Vagina (tissue), 2 donors: ENCODE data around the gene MKI67. TPM values are rescaled to one million over a fixed set of nuclear protein-coding genes. Genes with fewer than 3 reads are reported as not detected.

Experiments
- DNase-seq, 2 donors: peaks; one replicate each; pipeline ENCODE4 v3.0.0-alpha.2; 2017; ENCODE audit errors: extremely low spot score in 2 of 2
- H3K27ac ChIP-seq: fragments of 200-600 bp; sonication (generic); one replicate; pipeline ENCODE4 v1.5.1; 2019
- H3K27me3 ChIP-seq: fragments of 200-600 bp; sonication (generic); one replicate; pipeline ENCODE4 v1.5.1; 2019
- H3K36me3 ChIP-seq, 2 donors: fragments of 200-600 bp; sonication (generic); one replicate each; pipeline ENCODE4 v1.5.1; 2017 to 2019
- H3K4me1 ChIP-seq: fragments of 200-600 bp; sonication (generic); one replicate; pipeline ENCODE4 v1.5.1; 2019
- H3K4me3 ChIP-seq, 2 donors: fragments of 200-600 bp; sonication (generic); 1 replicate in 1 of 2; 2 replicates in 1 of 2; pipeline ENCODE4 v1.5.1; 2016 to 2019
- H3K9me3 ChIP-seq: fragments of 200-600 bp; sonication (generic); one replicate; pipeline ENCODE4 v1.5.1; 2019
- POLR2A ChIP-seq, 2 donors: fragments of 450-650 bp; IDR thresholded peaks; one replicate each; pipeline ENCODE4 v1.6.1; 2017; ENCODE audit warnings: antibody characterized with exemption in 2 of 2, mild to moderate bottlenecking in 2 of 2, moderate library complexity in 2 of 2
- POLR2AphosphoS5 ChIP-seq, 2 donors: sonication (generic); formaldehyde crosslinking; IDR thresholded peaks; one replicate each; pipeline ENCODE4 v1.9.0; 2017; ENCODE audit warnings: antibody characterized with exemption in 2 of 2, mild to moderate bottlenecking in 2 of 2, low read depth in 1 of 2; ENCODE audit not compliant: insufficient read depth in 1 of 2
- intact Hi-C: fragments of 100-400 bp; cut with DNase I; formaldehyde crosslinking; loops from one replicate; pipeline ENCODE4 v1.15.1; 2023
- total RNA-seq: library from RNA; depleted of rRNA; stranded (reverse); fragments of >200 nt; gene quantifications from one replicate; pipeline ENCODE4 v1.2.3, GENCODE V29; 2016
- TF ChIP-seq, protein P1 (sequence below), 3 experiments: fragments of 450-650 bp in 2 of 3; fragments of 200-600 bp in 1 of 3; sonication (generic) in 1 of 3; IDR thresholded peaks; one replicate each; pipeline ENCODE4 v1.5.1; 2017 to 2019; ENCODE audit warnings: antibody characterized with exemption in 3 of 3, mild to moderate bottlenecking in 2 of 3, moderate library complexity in 2 of 3

Gene MKI67
- total RNA-seq, 1 donor from 2014 or later, result 11.5 TPM

DNA sequence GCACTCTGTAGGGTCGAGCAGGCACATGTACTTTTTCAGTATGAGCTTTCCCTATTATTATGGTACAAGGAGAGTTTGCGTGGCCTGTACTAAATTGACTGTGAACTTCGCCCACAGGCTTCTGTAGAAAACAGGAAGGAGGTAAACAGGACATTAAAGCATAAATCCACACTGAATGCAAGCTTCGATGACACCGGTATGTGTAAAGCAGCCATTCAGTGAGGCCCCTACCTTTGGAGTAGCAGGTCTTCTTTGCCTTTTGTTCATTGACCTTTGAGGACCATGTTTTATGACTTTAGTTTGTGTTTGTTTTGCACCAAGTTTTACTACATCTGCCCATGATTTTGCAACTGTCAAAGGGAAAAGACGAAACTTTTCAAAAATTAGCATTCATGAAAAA, 14.5 kb downstream of the MKI67 start:
- TF ChIP-seq POLR2A (IDR thresholded peaks at IDR 0.05) (no peak), POLR2AphosphoS5 (IDR thresholded peaks at IDR 0.05; ENCODE audit: insufficient read depth in 1 of 2, low read depth in 1 of 2) (no peak)
- TF ChIP-seq, protein P1, sequence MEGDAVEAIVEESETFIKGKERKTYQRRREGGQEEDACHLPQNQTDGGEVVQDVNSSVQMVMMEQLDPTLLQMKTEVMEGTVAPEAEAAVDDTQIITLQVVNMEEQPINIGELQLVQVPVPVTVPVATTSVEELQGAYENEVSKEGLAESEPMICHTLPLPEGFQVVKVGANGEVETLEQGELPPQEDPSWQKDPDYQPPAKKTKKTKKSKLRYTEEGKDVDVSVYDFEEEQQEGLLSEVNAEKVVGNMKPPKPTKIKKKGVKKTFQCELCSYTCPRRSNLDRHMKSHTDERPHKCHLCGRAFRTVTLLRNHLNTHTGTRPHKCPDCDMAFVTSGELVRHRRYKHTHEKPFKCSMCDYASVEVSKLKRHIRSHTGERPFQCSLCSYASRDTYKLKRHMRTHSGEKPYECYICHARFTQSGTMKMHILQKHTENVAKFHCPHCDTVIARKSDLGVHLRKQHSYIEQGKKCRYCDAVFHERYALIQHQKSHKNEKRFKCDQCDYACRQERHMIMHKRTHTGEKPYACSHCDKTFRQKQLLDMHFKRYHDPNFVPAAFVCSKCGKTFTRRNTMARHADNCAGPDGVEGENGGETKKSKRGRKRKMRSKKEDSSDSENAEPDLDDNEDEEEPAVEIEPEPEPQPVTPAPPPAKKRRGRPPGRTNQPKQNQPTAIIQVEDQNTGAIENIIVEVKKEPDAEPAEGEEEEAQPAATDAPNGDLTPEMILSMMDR (IDR thresholded peaks at IDR 0.05), result no peak
- DNase-seq, result no peak
- H3K4me1 ChIP-seq, result no peaks in the 10 kb centered on the region
- no peaks in the 10 kb centered on the region for H3K27me3 ChIP-seq
- H3K9me3 ChIP-seq, result no peaks in the 10 kb centered on the region
- no peaks in the 10 kb centered on the region for H3K36me3 ChIP-seq
- intact Hi-C loops, result no loop called here
- H3K27ac ChIP-seq, result no peak overlapping the region
- no peak overlapping the region for H3K4me3 ChIP-seq

DNA sequence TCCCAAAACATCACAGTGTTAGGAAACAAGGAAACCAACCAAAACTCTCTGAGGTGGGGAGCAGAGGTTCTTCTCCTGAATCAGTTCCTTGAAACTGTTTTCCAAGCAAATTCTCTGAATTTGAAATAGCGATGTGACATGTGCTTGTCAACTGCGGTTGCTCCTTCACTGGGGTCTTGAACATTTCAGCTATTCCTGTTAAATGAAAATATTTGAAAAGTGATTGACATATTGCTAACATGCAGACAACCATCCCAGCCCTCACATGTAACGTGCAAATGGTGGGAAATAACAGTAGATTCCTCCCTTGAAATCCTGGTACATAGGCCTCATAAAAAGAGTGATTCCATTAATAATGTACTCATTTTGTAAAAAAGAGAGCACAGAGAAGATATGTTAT, 15.9 kb downstream of the MKI67 start:
- DNase-seq, result no peak

GRCh38 chr10:128109707-128110106, 16.5 kb downstream of the MKI67 start:
- no peak overlapping the region for H3K4me3 ChIP-seq
- no peaks in the 10 kb centered on the region for H3K27me3 ChIP-seq
- TF ChIP-seq POLR2A (IDR thresholded peaks at IDR 0.05) (no peak), POLR2AphosphoS5 (IDR thresholded peaks at IDR 0.05; ENCODE audit: insufficient read depth in 1 of 2, low read depth in 1 of 2) (no peak)
- TF ChIP-seq, protein P1 (IDR thresholded peaks at IDR 0.05), result no peak
- no peak for DNase-seq
- no peak overlapping the region for H3K27ac ChIP-seq
- no peaks in the 10 kb centered on the region for H3K36me3 ChIP-seq
- intact Hi-C loops, result no loop called here
- H3K4me1 ChIP-seq, result no peaks in the 10 kb centered on the region
- H3K9me3 ChIP-seq, result no peaks in the 10 kb centered on the region

More for the DNA sequence above, 15.9 kb downstream of the MKI67 start:
- H3K27ac ChIP-seq, result no peak overlapping the region
- intact Hi-C loops, result no loop called here
- TF ChIP-seq, protein P1 (IDR thresholded peaks at IDR 0.05), result no peak
- TF ChIP-seq POLR2AphosphoS5 (IDR thresholded peaks at IDR 0.05; ENCODE audit: insufficient read depth in 1 of 2, low read depth in 1 of 2), result no peak
- TF ChIP-seq POLR2A (IDR thresholded peaks at IDR 0.05), result no peak
- H3K4me3 ChIP-seq, result no peak overlapping the region
- no peaks in the 10 kb centered on the region for H3K27me3 ChIP-seq
- H3K9me3 ChIP-seq, result no peaks in the 10 kb centered on the region
- no peaks in the 10 kb centered on the region for H3K4me1 ChIP-seq
- H3K36me3 ChIP-seq, result no peaks in the 10 kb centered on the region

- no peak for DNase-seq
- H3K36me3 ChIP-seq, result no peaks in the 10 kb centered on the region
- no peaks in the 10 kb centered on the region for H3K27me3 ChIP-seq
- no peaks in the 10 kb centered on the region for H3K9me3 ChIP-seq
- TF ChIP-seq POLR2A (IDR thresholded peaks at IDR 0.05) (no peak), POLR2AphosphoS5 (IDR thresholded peaks at IDR 0.05; ENCODE audit: insufficient read depth in 1 of 2, low read depth in 1 of 2) (no peak)
- TF ChIP-seq, protein P1 (IDR thresholded peaks at IDR 0.05), result no peak
- H3K4me1 ChIP-seq, result no peaks in the 10 kb centered on the region
- H3K27ac ChIP-seq, result no peak overlapping the region
- no peak overlapping the region for H3K4me3 ChIP-seq
- intact Hi-C loops, result no loop called here
These were observed 20.8 kb downstream of the MKI67 start for GRCh38 chr10:128105383-128105782.

DNA sequence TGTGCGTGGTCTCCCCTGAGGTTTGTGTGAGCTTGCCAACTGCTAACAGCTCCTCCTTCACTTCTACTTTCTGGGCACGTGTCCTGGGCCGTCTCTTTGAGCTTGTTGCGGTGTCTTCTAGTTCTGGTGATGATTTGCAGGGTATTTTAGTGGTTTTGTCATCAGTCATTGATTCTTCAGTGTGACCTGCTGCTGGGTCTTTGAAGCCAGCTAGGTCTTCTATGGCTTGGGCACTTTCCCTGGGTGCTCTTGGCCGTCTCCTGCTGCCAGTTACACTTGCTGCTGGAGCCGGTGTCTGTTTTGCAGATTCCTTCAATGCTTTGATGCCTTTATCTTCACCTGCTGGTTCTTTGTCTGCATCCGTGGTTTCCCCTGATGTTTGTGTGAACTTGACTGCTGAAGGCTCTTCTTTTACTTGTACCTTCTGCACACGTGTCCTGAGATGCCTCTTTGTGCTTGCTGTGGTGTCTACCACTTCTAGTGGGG, 23.0 kb downstream of the MKI67 start:
- Histone ChIP-seq H3K4me1 (no peaks in the 10 kb centered on the region), H3K27ac (no peak overlapping the region), H3K9me3 (no peaks in the 10 kb centered on the region), H3K27me3 (no peaks in the 10 kb centered on the region), H3K4me3 (no peak overlapping the region), H3K36me3 (no peaks in the 10 kb centered on the region)
- TF ChIP-seq POLR2A (IDR thresholded peaks at IDR 0.05), result no peak
- no peak for TF ChIP-seq POLR2AphosphoS5 (IDR thresholded peaks at IDR 0.05; ENCODE audit: insufficient read depth in 1 of 2, low read depth in 1 of 2)
- TF ChIP-seq, protein P1 (IDR thresholded peaks at IDR 0.05), result no peak
- DNase-seq, result no peak
- intact Hi-C loops, result no loop called here
